Nephron (organoid): ENCODE data around the gene KCNK15.
A peak's percentile ranks its signal among the peaks of the same experiment; 100 is the strongest.

Experiments used
- H3K27ac Mint-ChIP-seq, 3 experiments: 2 replicates each; pipeline ENCODE4 v1.8.0; 2020; ENCODE audit warnings: mixed read lengths in 3 of 3, mild to moderate bottlenecking in 2 of 3, moderate library complexity in 1 of 3
- H3K27me3 Mint-ChIP-seq: 2 replicates; pipeline ENCODE4 v1.8.0; 2021; ENCODE audit warnings: low read depth, mild to moderate bottlenecking, moderate library complexity, mixed read lengths
- H3K36me3 Mint-ChIP-seq: 2 replicates; pipeline ENCODE4 v1.8.0; 2020; ENCODE audit warnings: low read depth, mixed read lengths
- H3K4me1 Mint-ChIP-seq: 2 replicates; pipeline ENCODE4 v1.8.0; 2020; ENCODE audit warnings: mixed read lengths
- H3K4me3 Mint-ChIP-seq, 3 experiments: 2 replicates each; pipeline ENCODE4 v1.8.0; 2020; ENCODE audit warnings: mild to moderate bottlenecking in 3 of 3, mixed read lengths in 3 of 3, moderate library complexity in 2 of 3
- H3K9me3 Mint-ChIP-seq: 2 replicates; pipeline ENCODE4 v1.8.0; 2020; ENCODE audit warnings: mixed read lengths
- CTCF ChIP-seq, 3 experiments: fragments of 200-600 bp; sonication (generic); IDR thresholded peaks; one replicate each; pipeline ENCODE4 v1.5.0; 2021; ENCODE audit warnings: antibody characterized with exemption in 3 of 3; ENCODE audit not compliant: unreplicated experiment in 3 of 3

Gene KCNK15

GRCh38 chr20:44701858-44702256, 43.8 kb upstream of the KCNK15 start:
- Mint-ChIP-seq H3K4me3 (no peak overlapping the region), H3K36me3 (no peaks in the 10 kb centered on the region), H3K27ac (peak overlapping the region in 1 of 3 experiments; percentile 34), H3K4me1 (peaks cover 26% of the 10 kb centered on the region), H3K9me3 (no peaks in the 10 kb centered on the region), H3K27me3 (peaks cover 5% of the 10 kb centered on the region)
- no peak for TF ChIP-seq CTCF (IDR thresholded peaks at IDR 0.05; ENCODE audit: unreplicated experiment in 3 of 3)

- Mint-ChIP-seq H3K27ac (no peak overlapping the region), H3K27me3 (peaks cover 5% of the 10 kb centered on the region), H3K4me3 (no peak overlapping the region), H3K36me3 (no peaks in the 10 kb centered on the region), H3K4me1 (peaks cover 26% of the 10 kb centered on the region), H3K9me3 (no peaks in the 10 kb centered on the region)
- TF ChIP-seq CTCF (IDR thresholded peaks at IDR 0.05; ENCODE audit: unreplicated experiment in 3 of 3), result no peak
Observed at GRCh38 chr20:44702776-44703175, 42.9 kb upstream of the KCNK15 start.

GRCh38 chr20:44703183-44703925, 42.3 kb upstream of the KCNK15 start:
- TF ChIP-seq CTCF (IDR thresholded peaks at IDR 0.05; ENCODE audit: unreplicated experiment in 3 of 3), result no peak
- Mint-ChIP-seq H3K27me3 (peaks cover 5% of the 10 kb centered on the region), H3K9me3 (no peaks in the 10 kb centered on the region), H3K27ac (no peak overlapping the region), H3K4me3 (no peak overlapping the region), H3K4me1 (peaks cover 26% of the 10 kb centered on the region), H3K36me3 (no peaks in the 10 kb centered on the region)

GRCh38 chr20:44703956-44704488, 41.6 kb upstream of the KCNK15 start:
- H3K27me3 Mint-ChIP-seq, result peaks cover 5% of the 10 kb centered on the region
- no peak for TF ChIP-seq CTCF (IDR thresholded peaks at IDR 0.05; ENCODE audit: unreplicated experiment in 3 of 3)
- no peak overlapping the region for H3K27ac Mint-ChIP-seq
- no peak overlapping the region for H3K4me3 Mint-ChIP-seq
- peaks cover 26% of the 10 kb centered on the region for H3K4me1 Mint-ChIP-seq
- no peaks in the 10 kb centered on the region for H3K36me3 Mint-ChIP-seq
- no peaks in the 10 kb centered on the region for H3K9me3 Mint-ChIP-seq

GRCh38 chr20:44704551-44704971, 41.1 kb upstream of the KCNK15 start:
- Mint-ChIP-seq H3K9me3 (no peaks in the 10 kb centered on the region), H3K27me3 (peaks cover 5% of the 10 kb centered on the region), H3K4me3 (no peak overlapping the region), H3K36me3 (no peaks in the 10 kb centered on the region), H3K27ac (no peak overlapping the region), H3K4me1 (peaks cover 26% of the 10 kb centered on the region)
- TF ChIP-seq CTCF (IDR thresholded peaks at IDR 0.05; ENCODE audit: unreplicated experiment in 3 of 3), result no peak
